DND-41 (cell line): ENCODE results near the gene CAPN5.

ENCODE experiments used
- ATAC-seq: fragments of 200-7000 bp; cut with Tn5 transposase; 3 replicates; pipeline ENCODE4 v1.9.1; 2021; ENCODE audit warnings: low read depth; ENCODE audit not compliant: insufficient read depth
- DNase-seq: peaks from one replicate; pipeline ENCODE4 v3.0.0-alpha.2; 2020
- H2AFZ ChIP-seq: 2 replicates; pipeline ENCODE4 v1.6.0; 2012; ENCODE audit warnings: low read depth, low read length
- H3K27ac ChIP-seq: 2 replicates; pipeline ENCODE4 v1.5.1; 2012; ENCODE audit warnings: low read length, inconsistent platforms
- H3K27me3 ChIP-seq: fragments of 200-600 bp; sonication (generic); 2 replicates; pipeline ENCODE4 v1.6.0; 2012; ENCODE audit warnings: low read length, mild to moderate bottlenecking, inconsistent platforms; ENCODE audit not compliant: insufficient read depth, poor library complexity
- H3K36me3 ChIP-seq: 2 replicates; pipeline ENCODE4 v1.5.1; 2012; ENCODE audit warnings: low read length, inconsistent platforms; ENCODE audit not compliant: insufficient read depth
- H3K4me1 ChIP-seq: 2 replicates; pipeline ENCODE4 v1.5.1; 2012; ENCODE audit warnings: mild to moderate bottlenecking, low read length; ENCODE audit not compliant: insufficient read depth
- H3K4me2 ChIP-seq: 2 replicates; pipeline ENCODE4 v1.6.0; 2012; ENCODE audit warnings: mild to moderate bottlenecking, moderate library complexity, low read length, inconsistent platforms; ENCODE audit not compliant: insufficient read depth
- H3K4me3 ChIP-seq, 2 experiments: fragments of 200-600 bp in 1 of 2; shearing (Covaris generic) in 1 of 2; 2 replicates each; pipeline ENCODE4 v1.5.1; 2012 to 2016; ENCODE audit warnings: inconsistent platforms in 2 of 2, low read length in 2 of 2, mild to moderate bottlenecking in 2 of 2, low read depth in 1 of 2, moderate library complexity in 1 of 2
- H3K79me2 ChIP-seq: 2 replicates; pipeline ENCODE4 v1.6.0; 2012; ENCODE audit warnings: low read length, inconsistent platforms; ENCODE audit not compliant: insufficient read depth
- H3K9ac ChIP-seq: 2 replicates; pipeline ENCODE4 v1.6.0; 2012; ENCODE audit warnings: low read depth, mild to moderate bottlenecking, inconsistent platforms, low read length, moderate library complexity
- H3K9me3 ChIP-seq: 2 replicates; pipeline ENCODE4 v1.5.1; 2012; ENCODE audit warnings: low read length, moderate library complexity, mild to moderate bottlenecking, inconsistent platforms; ENCODE audit not compliant: insufficient read depth, severe bottlenecking
- H4K20me1 ChIP-seq: 2 replicates; pipeline ENCODE4 v1.6.0; 2012; ENCODE audit warnings: low read length; ENCODE audit not compliant: insufficient read depth
- CTCF ChIP-seq: IDR thresholded peaks from 2 replicates; pipeline ENCODE4 v1.5.1; 2012; ENCODE audit warnings: borderline replicate concordance, low read length, moderate library complexity, mild to moderate bottlenecking; ENCODE audit not compliant: poor library complexity, severe bottlenecking; ENCODE audit errors: extremely low read depth
- EZH2 ChIP-seq: IDR thresholded peaks from 3 replicates; pipeline ENCODE4 v1.6.1; 2012; ENCODE audit warnings: borderline replicate concordance, low read depth, mild to moderate bottlenecking, moderate library complexity, low read length, inconsistent platforms; ENCODE audit not compliant: severe bottlenecking

Gene CAPN5

GRCh38 chr11:77069969-77070582 lies 3.3 kb downstream of the CAPN5 start:
- H3K9ac ChIP-seq = no peak overlapping the region
- H3K4me2 ChIP-seq = no peak overlapping the region
- peaks cover 26% of the 10 kb centered on the region for H3K4me1 ChIP-seq
- no peaks in the 10 kb centered on the region for H3K36me3 ChIP-seq
- no peak overlapping the region for H2AFZ ChIP-seq
- H4K20me1 ChIP-seq = no peaks in the 10 kb centered on the region; the same call in 1 of the 2 replicates
- no peaks in the 10 kb centered on the region for H3K9me3 ChIP-seq
- TF ChIP-seq CTCF (no peak), EZH2 (no peak)
- no peak for DNase-seq
- H3K4me3 ChIP-seq = no peak overlapping the region
- ATAC-seq = no peak
- H3K27me3 ChIP-seq = no peaks in the 10 kb centered on the region
- H3K27ac ChIP-seq = no peak overlapping the region
- no peaks in the 10 kb centered on the region for H3K79me2 ChIP-seq

- Histone ChIP-seq H3K4me1 (peaks cover 21% of the 10 kb centered on the region), H4K20me1 (no peaks in the 10 kb centered on the region; the same call in 1 of the 2 replicates), H3K9ac (no peak overlapping the region), H3K9me3 (no peaks in the 10 kb centered on the region), H3K4me2 (no peak overlapping the region), H2AFZ (no peak overlapping the region), H3K27ac (no peak overlapping the region), H3K27me3 (no peaks in the 10 kb centered on the region), H3K36me3 (no peaks in the 10 kb centered on the region), H3K4me3 (no peak overlapping the region), H3K79me2 (no peaks in the 10 kb centered on the region)
- DNase-seq (no peak), ATAC-seq (no peak)
- TF ChIP-seq EZH2 (no peak), CTCF (no peak)
Measured at GRCh38 chr11:77071077-77071476, 4.3 kb downstream of the CAPN5 start.

- no peak for DNase-seq
- H3K27me3 ChIP-seq = no peaks in the 10 kb centered on the region
- no peaks in the 10 kb centered on the region for H3K36me3 ChIP-seq
- no peak overlapping the region for H3K4me3 ChIP-seq
- H4K20me1 ChIP-seq = no peaks in the 10 kb centered on the region; the same call in 1 of the 2 replicates
- no peak overlapping the region for H2AFZ ChIP-seq
- no peak overlapping the region for H3K27ac ChIP-seq
- H3K79me2 ChIP-seq = no peaks in the 10 kb centered on the region
- no peaks in the 10 kb centered on the region for H3K9me3 ChIP-seq
- no peak overlapping the region for H3K4me2 ChIP-seq
- no peak for ATAC-seq
- no peak overlapping the region for H3K9ac ChIP-seq
- H3K4me1 ChIP-seq = peaks cover 17% of the 10 kb centered on the region
- no peak for TF ChIP-seq EZH2
- TF ChIP-seq CTCF = no peak
Measured at GRCh38 chr11:77071671-77072605, 5.2 kb downstream of the CAPN5 start.
